Thoracic aorta (tissue), 2 donors: ENCODE measurements around the gene KRT39. TPM values are rescaled to one million over a fixed set of nuclear protein-coding genes. Genes with fewer than 3 reads are reported as not detected.

Experiments
- ATAC-seq: fragments of 150-250 bp; one replicate; pipeline ENCODE4 v1.8.0; 2017; ENCODE audit warnings: low read depth; ENCODE audit not compliant: insufficient number of reproducible peaks, low FRiP score
- DNase-seq: peaks from one replicate; pipeline ENCODE4 v3.0.0-alpha.2; 2020; ENCODE audit warnings: low spot score
- H3K27ac ChIP-seq, 2 donors: fragments of 200-600 bp; sonication (generic); 1 replicate in 1 of 2; 2 replicates in 1 of 2; pipeline ENCODE4 v1.5.1; 2016; ENCODE audit warnings: mild to moderate bottlenecking in 2 of 2, moderate library complexity in 2 of 2
- H3K27me3 ChIP-seq: fragments of 200-600 bp; sonication (generic); replicated peaks from 2 replicates; pipeline ENCODE4 v1.6.0; 2016; ENCODE audit warnings: mild to moderate bottlenecking; ENCODE audit not compliant: insufficient read depth
- H3K36me3 ChIP-seq: fragments of 200-600 bp; sonication (generic); one replicate; pipeline ENCODE4 v1.5.1; 2016
- H3K4me1 ChIP-seq, 2 donors: fragments of 200-600 bp; sonication (generic); 1 replicate in 1 of 2; 2 replicates in 1 of 2; pipeline versions ENCODE4 v1.5.1 to v1.6.0; 2016; ENCODE audit warnings: low read depth in 2 of 2, mild to moderate bottlenecking in 1 of 2; ENCODE audit not compliant: control insufficient read depth in 1 of 2
- H3K4me3 ChIP-seq: fragments of 200-600 bp; sonication (generic); 2 replicates; pipeline ENCODE4 v1.5.1; 2016; ENCODE audit warnings: mild to moderate bottlenecking
- H3K9me3 ChIP-seq: fragments of 200-600 bp; sonication (generic); 2 replicates; pipeline ENCODE4 v1.5.1; 2016
- total RNA-seq, 2 donors: library from RNA; depleted of rRNA; stranded (reverse); fragments of >200 nt; gene quantifications; one replicate each; pipeline versions ENCODE4 v1.1.0 to v1.2.3, GENCODE V29; 2016
- TF ChIP-seq, protein P1 (sequence below): fragments of 200-600 bp; sonication (generic); IDR thresholded peaks from one replicate; pipeline ENCODE4 v1.5.1; 2019; ENCODE audit warnings: antibody characterized with exemption

Gene KRT39
- total RNA-seq, 2 donors from 2014 or later, result not detected

DNA sequence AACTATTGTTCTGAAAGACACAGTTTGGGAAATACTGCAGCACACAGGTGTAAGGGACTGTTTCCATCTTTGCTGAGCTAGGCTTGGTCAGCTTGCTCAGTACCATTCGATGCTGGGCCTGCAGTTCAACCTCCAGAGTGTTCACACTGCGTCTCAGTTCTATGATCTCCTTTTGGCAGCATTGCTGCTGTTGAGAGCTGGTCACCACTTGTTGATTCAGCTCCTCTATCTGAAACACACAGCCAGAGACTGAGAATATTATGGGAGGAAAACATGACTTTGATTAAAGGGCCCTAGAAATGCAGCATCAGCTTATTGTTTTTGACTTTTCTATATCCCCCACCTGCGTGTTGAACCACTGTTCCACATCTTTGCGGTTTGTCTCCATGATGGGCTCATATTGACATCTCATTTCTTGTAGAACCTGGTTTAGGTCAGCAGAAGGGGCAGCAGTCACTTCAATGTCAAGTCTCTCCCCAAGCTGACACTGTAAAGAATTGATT, 4.6 kb downstream of the KRT39 start:
- Histone ChIP-seq H3K27me3 (no peaks in the 10 kb centered on the region), H3K4me3 (no peak overlapping the region), H3K36me3 (no peaks in the 10 kb centered on the region), H3K27ac (no peak overlapping the region), H3K9me3 (no peaks in the 10 kb centered on the region), H3K4me1 (no peaks in the 10 kb centered on the region)
- ATAC-seq (no peak), DNase-seq (no peak)
- TF ChIP-seq, protein P1, sequence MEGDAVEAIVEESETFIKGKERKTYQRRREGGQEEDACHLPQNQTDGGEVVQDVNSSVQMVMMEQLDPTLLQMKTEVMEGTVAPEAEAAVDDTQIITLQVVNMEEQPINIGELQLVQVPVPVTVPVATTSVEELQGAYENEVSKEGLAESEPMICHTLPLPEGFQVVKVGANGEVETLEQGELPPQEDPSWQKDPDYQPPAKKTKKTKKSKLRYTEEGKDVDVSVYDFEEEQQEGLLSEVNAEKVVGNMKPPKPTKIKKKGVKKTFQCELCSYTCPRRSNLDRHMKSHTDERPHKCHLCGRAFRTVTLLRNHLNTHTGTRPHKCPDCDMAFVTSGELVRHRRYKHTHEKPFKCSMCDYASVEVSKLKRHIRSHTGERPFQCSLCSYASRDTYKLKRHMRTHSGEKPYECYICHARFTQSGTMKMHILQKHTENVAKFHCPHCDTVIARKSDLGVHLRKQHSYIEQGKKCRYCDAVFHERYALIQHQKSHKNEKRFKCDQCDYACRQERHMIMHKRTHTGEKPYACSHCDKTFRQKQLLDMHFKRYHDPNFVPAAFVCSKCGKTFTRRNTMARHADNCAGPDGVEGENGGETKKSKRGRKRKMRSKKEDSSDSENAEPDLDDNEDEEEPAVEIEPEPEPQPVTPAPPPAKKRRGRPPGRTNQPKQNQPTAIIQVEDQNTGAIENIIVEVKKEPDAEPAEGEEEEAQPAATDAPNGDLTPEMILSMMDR, result no peak

DNA sequence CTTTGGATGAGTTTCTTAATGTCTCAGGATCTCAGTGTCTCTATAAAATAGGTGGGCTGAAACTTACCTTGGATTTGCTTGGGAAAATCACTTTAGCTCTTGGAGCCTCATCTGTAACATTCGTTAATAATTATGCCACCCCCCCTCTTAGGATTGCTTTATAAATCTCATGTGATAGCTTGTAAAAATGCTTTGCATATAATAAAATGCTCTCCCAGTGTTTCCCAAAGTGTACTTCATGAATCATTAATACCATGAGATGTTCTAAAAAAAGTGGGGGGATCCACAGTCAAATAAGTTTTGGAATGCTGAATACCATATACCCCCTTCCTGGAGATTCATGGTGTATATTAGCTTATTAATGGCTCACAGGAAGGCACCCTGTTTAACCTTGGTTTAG, 5.2 kb downstream of the KRT39 start:
- ATAC-seq (no peak), DNase-seq (no peak)
- TF ChIP-seq, protein P1, result no peak
- H3K27me3 ChIP-seq, result no peaks in the 10 kb centered on the region
- no peak overlapping the region for H3K27ac ChIP-seq
- H3K36me3 ChIP-seq, result no peaks in the 10 kb centered on the region
- H3K4me1 ChIP-seq, result no peaks in the 10 kb centered on the region
- H3K4me3 ChIP-seq, result no peak overlapping the region
- no peaks in the 10 kb centered on the region for H3K9me3 ChIP-seq

DNA sequence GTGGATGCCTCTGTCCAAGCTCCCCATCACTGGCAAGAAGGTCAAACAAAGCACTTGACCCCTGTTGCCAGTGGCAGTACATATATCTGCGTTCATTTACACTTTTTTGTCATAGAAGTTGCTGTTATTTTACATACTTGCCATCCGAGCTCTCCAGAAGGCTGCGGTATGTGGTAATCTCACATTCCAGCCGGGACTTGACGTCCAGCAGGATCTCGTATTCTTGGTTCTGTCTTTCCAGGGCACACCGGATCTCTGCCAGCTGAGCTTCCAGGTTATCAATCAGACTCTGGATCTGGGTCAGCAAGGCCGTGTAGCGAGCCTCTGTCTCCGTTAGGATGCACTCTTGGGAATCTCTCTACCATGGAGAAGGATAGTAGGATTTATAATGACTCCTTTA, 6.6 kb downstream of the KRT39 start:
- H3K36me3 ChIP-seq, result no peaks in the 10 kb centered on the region
- TF ChIP-seq, protein P1, result no peak
- ATAC-seq, result no peak
- H3K27ac ChIP-seq, result no peak overlapping the region
- H3K4me3 ChIP-seq, result peak overlapping the region; percentile 18
- DNase-seq, result no peak
- no peaks in the 10 kb centered on the region for H3K27me3 ChIP-seq
- H3K4me1 ChIP-seq, result no peaks in the 10 kb centered on the region
- H3K9me3 ChIP-seq, result no peaks in the 10 kb centered on the region

DNA sequence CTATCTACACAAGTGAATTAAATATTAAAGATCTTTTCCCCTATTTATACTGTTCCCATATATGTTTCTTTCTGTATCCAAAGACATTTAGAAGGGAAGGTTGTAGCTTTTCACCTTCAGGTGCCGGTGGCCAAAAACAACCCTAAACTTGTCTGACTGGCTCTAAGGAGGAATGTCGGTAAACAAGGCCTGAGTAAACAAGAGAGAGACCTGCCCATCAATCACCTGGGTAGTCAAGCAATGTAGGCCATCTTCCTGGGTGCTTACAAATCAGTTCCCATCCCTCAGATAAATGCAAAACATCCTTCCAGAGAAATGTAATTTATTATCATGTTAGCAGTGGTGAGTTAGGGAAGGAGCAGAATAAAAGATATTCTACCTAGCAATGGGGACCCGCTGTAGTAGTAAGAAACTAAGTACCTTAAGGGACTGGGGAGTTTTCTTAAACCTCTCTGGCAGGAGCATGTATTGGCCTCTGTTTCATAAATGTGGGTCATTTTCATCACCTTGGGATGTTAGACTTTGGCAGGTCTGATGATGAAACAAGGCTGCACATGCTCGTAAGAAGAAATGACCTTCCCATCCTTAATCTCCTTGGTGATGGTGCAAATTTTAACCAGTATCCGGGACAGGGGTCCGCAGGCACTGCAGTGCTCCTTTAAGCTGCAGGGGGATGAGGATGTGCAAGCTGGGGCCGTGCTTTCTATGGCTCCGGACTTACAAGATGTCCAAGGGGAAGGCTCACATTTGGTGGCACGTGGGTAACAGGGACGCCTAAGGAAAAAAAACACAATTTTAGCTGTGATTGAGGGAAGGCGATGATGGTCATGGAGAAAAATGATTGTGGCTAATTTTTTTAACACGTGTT, 8.4 kb downstream of the KRT39 start:
- ATAC-seq (no peak), DNase-seq (no peak)
- H3K4me3 ChIP-seq, result no peak overlapping the region
- H3K27ac ChIP-seq, result no peak overlapping the region
- no peaks in the 10 kb centered on the region for H3K9me3 ChIP-seq
- no peaks in the 10 kb centered on the region for H3K4me1 ChIP-seq
- no peaks in the 10 kb centered on the region for H3K36me3 ChIP-seq
- TF ChIP-seq, protein P1, result no peak
- no peaks in the 10 kb centered on the region for H3K27me3 ChIP-seq

DNA sequence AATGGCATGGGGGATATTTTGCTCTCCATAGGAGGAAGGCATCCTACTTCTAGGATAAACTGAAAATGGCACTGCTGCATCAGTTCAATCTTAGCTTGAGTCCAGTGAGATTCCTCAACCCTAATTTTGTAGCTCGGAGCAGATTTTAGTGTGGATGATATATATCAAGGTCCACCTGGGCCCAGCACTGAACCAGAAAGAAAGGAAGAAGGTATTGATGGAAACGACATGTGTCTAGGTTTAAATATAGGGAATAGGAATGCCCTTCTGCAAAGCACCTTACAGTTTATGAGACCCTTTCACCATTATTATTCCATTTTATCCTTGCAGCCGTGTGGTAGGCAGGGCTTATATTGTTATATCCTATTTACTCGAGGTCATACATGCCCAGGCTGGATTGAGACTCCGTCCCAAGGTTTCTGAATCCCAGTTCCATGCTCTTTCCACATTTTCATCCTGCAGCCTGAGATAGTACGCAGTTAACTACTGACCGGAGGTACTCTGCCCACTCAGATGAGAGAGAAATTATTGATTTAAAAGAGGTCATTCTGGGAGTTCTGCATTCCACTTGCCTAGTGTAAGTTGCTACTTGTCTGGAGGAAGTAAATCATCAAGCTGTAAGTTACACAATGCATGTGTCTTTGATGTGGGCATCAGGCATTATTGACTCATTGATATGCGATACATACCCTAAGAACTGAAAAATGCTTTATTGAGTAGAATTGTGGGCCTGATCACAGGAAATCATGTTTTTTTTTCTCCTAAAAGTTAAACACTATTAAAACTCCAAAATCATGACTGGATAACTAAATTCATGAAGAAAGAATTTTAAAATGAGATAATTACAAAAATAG, 10.1 kb downstream of the KRT39 start:
- H3K27me3 ChIP-seq, result no peaks in the 10 kb centered on the region
- no peaks in the 10 kb centered on the region for H3K36me3 ChIP-seq
- H3K4me3 ChIP-seq, result no peak overlapping the region
- H3K27ac ChIP-seq, result no peak overlapping the region
- no peak for ATAC-seq
- no peaks in the 10 kb centered on the region for H3K4me1 ChIP-seq
- H3K9me3 ChIP-seq, result no peaks in the 10 kb centered on the region
- TF ChIP-seq, protein P1, result no peak
- DNase-seq, result no peak
